GM23338 (cell line): ENCODE measurements around the gene HPCA.

Source experiments
- CREB1 ChIP-seq: fragments of 250-450 bp; sonication (Bioruptor Pico); IDR thresholded peaks from 2 replicates; pipeline ENCODE4 v1.5.0; 2020; ENCODE audit warnings: low read depth, mild to moderate bottlenecking, moderate library complexity
- EZH2 ChIP-seq: fragments of 200-600 bp; sonication (generic); IDR thresholded peaks from one replicate; pipeline ENCODE4 v1.8.0; 2017; ENCODE audit warnings: antibody characterized with exemption, mild to moderate bottlenecking, low read depth; ENCODE audit not compliant: unreplicated experiment
- EZH2phosphoT487 ChIP-seq: fragments of 200-600 bp; sonication (generic); IDR thresholded peaks from one replicate; pipeline ENCODE4 v1.8.1; 2018; ENCODE audit warnings: antibody characterized with exemption; ENCODE audit not compliant: unreplicated experiment
- NANOG ChIP-seq: IDR thresholded peaks from 2 replicates; pipeline ENCODE4 v1.6.1; 2016; ENCODE audit warnings: antibody characterized with exemption, borderline replicate concordance
- POLR2AphosphoS5 ChIP-seq: IDR thresholded peaks from 2 replicates; pipeline ENCODE4 v1.6.1; 2016; ENCODE audit warnings: antibody characterized with exemption, low read depth
- ZNF114 ChIP-seq: fragments of 250-450 bp; sonication (Bioruptor Pico); IDR thresholded peaks from 2 replicates; pipeline ENCODE4 v1.5.0; 2020; ENCODE audit warnings: mild to moderate bottlenecking, moderate library complexity
- ZNF331 ChIP-seq: fragments of 250-450 bp; sonication (Bioruptor Pico); IDR thresholded peaks from 2 replicates; pipeline ENCODE4 v1.5.0; 2020; ENCODE audit warnings: low read depth, mild to moderate bottlenecking, moderate library complexity
- TF ChIP-seq, protein P1 (sequence below), 2 experiments: fragments of 200-600 bp in 1 of 2; sonication (generic) in 1 of 2; conservative IDR thresholded peaks; 2 replicates each; pipeline versions ENCODE4 v1.5.1 to v1.6.1; 2016 to 2017; ENCODE audit warnings: antibody characterized with exemption in 2 of 2, low read depth in 2 of 2, mild to moderate bottlenecking in 2 of 2, moderate library complexity in 1 of 2

DNA sequence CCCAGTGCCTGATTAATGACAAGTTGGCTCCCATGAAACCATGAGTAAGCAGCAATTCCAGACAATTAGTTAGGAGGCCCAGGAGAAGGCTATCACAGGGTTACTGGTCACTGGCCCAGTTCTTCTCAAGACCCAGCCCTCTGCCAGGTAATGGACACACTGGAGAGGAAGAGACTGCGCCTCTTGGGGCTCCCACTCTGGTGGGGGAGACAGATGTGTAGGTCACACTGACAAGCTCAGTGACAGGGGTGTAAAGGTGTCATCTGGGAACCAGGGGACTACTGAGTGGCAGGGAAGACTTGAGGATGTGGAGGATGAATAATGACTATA lies 4.9 kb downstream of the HPCA start:
- TF ChIP-seq, protein P1, sequence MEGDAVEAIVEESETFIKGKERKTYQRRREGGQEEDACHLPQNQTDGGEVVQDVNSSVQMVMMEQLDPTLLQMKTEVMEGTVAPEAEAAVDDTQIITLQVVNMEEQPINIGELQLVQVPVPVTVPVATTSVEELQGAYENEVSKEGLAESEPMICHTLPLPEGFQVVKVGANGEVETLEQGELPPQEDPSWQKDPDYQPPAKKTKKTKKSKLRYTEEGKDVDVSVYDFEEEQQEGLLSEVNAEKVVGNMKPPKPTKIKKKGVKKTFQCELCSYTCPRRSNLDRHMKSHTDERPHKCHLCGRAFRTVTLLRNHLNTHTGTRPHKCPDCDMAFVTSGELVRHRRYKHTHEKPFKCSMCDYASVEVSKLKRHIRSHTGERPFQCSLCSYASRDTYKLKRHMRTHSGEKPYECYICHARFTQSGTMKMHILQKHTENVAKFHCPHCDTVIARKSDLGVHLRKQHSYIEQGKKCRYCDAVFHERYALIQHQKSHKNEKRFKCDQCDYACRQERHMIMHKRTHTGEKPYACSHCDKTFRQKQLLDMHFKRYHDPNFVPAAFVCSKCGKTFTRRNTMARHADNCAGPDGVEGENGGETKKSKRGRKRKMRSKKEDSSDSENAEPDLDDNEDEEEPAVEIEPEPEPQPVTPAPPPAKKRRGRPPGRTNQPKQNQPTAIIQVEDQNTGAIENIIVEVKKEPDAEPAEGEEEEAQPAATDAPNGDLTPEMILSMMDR (conservative IDR thresholded peaks at IDR 0.05; ENCODE audit: low read depth in 2 of 2): no peak
- TF ChIP-seq ZNF331 (CRISPR knock-in tag): no peak
- no peak for TF ChIP-seq POLR2AphosphoS5
- TF ChIP-seq EZH2: no peak
- no peak for TF ChIP-seq EZH2phosphoT487
- TF ChIP-seq CREB1: no peak
- no peak for TF ChIP-seq NANOG
- no peak for TF ChIP-seq ZNF114 (CRISPR knock-in tag)
